ENCODE results near the gene TAGLN3. TPM values are rescaled to one million over a fixed set of nuclear protein-coding genes. Genes with fewer than 3 reads are reported as not detected.

Gene TAGLN3
- total and polyA plus RNA-seq, 2 donors (not counting 1 experiment from before 2014, with no cell fraction given), result 0.10 to 0.33 TPM

DNA sequence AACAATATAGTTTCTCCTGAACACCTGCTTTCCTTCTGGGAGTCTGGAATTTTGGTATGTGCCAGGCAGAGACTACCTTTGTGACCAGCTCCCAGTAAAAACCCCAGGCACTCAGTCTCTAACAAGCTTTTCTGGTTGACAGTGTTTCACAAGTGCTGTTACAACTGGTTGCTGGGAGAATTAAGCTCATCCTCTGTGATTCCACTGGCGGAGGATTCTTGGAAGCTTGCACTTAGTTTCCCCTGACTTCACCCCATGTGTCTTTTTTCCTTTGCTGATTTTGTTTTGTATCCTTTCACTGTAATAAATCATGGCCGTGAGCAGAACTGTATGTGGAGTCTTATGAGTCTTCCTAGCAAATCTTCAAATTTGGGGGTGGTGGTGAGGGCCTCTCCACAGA, 5.7 kb upstream of the TAGLN3 start:
- Histone ChIP-seq H3K9me3 (ENCODE audit: control insufficient read depth, insufficient read depth, low read depth, low read length) (no peaks in the 10 kb centered on the region), H3K36me3 (ENCODE audit: control insufficient read depth, insufficient read depth, low read length) (peaks cover 2% of the 10 kb centered on the region), H3K4me3 (replicated peaks in 1 of 4; ENCODE audit: control extremely low read depth in 1 of 4, insufficient read depth in 1 of 4, low read depth in 3 of 4, low read length in 4 of 4) (no peak overlapping the region), H3K4me1 (ENCODE audit: control insufficient read depth, extremely low read depth, insufficient read depth, low read length) (no peaks in the 10 kb centered on the region), H3K27ac (ENCODE audit: insufficient read depth, low read length) (no peak overlapping the region), H3K27me3 (ENCODE audit: control insufficient read depth, insufficient read depth, low read length) (no peaks in the 10 kb centered on the region), H3K4me2 (ENCODE audit: extremely low read depth, insufficient read depth, low read length) (no peak overlapping the region), H3K9ac (ENCODE audit: insufficient read depth, low read length) (no peak overlapping the region), H3K79me2 (ENCODE audit: control insufficient read depth, insufficient read depth, low read length) (no peaks in the 10 kb centered on the region), H2AFZ (ENCODE audit: low read length) (no peak overlapping the region), H4K20me1 (ENCODE audit: control insufficient read depth, extremely low read depth, insufficient read depth, low read length) (no peaks in the 10 kb centered on the region)
- no peak for TF ChIP-seq EZH2 (IDR thresholded peaks at IDR 0.05; ENCODE audit: low read length, missing control alignments)
- TF ChIP-seq, protein P1, sequence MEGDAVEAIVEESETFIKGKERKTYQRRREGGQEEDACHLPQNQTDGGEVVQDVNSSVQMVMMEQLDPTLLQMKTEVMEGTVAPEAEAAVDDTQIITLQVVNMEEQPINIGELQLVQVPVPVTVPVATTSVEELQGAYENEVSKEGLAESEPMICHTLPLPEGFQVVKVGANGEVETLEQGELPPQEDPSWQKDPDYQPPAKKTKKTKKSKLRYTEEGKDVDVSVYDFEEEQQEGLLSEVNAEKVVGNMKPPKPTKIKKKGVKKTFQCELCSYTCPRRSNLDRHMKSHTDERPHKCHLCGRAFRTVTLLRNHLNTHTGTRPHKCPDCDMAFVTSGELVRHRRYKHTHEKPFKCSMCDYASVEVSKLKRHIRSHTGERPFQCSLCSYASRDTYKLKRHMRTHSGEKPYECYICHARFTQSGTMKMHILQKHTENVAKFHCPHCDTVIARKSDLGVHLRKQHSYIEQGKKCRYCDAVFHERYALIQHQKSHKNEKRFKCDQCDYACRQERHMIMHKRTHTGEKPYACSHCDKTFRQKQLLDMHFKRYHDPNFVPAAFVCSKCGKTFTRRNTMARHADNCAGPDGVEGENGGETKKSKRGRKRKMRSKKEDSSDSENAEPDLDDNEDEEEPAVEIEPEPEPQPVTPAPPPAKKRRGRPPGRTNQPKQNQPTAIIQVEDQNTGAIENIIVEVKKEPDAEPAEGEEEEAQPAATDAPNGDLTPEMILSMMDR (conservative IDR thresholded peaks at IDR 0.05 in 1 of 2, IDR thresholded peaks at IDR 0.05 in 1 of 2; ENCODE audit: low read depth in 1 of 2, low read length in 2 of 2), result no peak
- DNase-seq (ENCODE audit: low read depth in 2 of 2), result no peak

DNA sequence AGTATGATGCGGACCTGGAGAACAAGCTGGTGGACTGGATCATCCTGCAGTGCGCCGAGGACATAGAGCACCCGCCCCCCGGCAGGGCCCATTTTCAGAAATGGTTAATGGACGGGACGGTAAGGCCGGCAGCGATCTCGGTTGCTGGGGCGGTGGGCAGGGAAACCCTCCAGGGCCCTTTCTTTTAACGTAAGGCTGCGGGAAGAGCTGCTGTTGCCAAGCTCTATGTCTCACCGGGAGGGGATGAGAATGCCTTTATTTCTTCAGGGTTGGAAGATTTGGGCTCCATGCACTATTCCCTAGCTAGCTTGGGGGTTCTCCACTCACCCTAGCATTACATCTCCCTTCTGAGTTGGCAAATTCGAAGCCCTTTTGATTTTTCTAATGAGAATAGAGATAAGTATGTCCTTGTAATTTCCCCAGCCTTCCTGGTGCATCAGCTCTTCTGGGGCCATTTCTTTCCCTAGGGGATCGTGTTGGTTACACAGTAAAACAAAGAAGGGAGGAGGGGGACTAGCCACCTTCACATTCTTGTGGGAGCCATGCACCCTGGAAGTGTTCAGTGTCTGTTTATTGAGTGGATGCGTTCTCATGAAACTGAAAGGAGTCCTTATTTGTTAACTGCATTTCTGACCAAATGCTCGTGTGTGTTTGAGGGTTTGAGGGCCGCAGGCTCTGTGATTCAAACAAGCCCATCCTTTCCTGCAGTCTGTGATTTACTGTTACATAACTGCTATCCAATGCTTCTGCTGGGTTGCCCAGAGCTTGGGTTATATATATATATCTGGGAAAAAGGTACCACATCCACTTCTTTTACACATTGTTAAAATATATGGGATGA, 982 bp downstream of the TAGLN3 start:
- no peak for TF ChIP-seq EZH2 (IDR thresholded peaks at IDR 0.05; ENCODE audit: low read length, missing control alignments)
- TF ChIP-seq, protein P1 (conservative IDR thresholded peaks at IDR 0.05 in 1 of 2, IDR thresholded peaks at IDR 0.05 in 1 of 2; ENCODE audit: low read depth in 1 of 2, low read length in 2 of 2), result no peak
- H3K27ac ChIP-seq (ENCODE audit: insufficient read depth, low read length), result no peak overlapping the region
- no peaks in the 10 kb centered on the region for H4K20me1 ChIP-seq (ENCODE audit: control insufficient read depth, extremely low read depth, insufficient read depth, low read length)
- no peaks in the 10 kb centered on the region for H3K27me3 ChIP-seq (ENCODE audit: control insufficient read depth, insufficient read depth, low read length)
- H2AFZ ChIP-seq (ENCODE audit: low read length), result peak overlapping the region; percentile 10
- H3K9me3 ChIP-seq (ENCODE audit: control insufficient read depth, insufficient read depth, low read depth, low read length), result no peaks in the 10 kb centered on the region
- no peak overlapping the region for H3K9ac ChIP-seq (ENCODE audit: insufficient read depth, low read length)
- no peaks in the 10 kb centered on the region for H3K36me3 ChIP-seq (ENCODE audit: control insufficient read depth, insufficient read depth, low read length)
- H3K4me1 ChIP-seq (ENCODE audit: control insufficient read depth, extremely low read depth, insufficient read depth, low read length), result no peaks in the 10 kb centered on the region
- peak overlapping the region; percentile 92 for H3K4me2 ChIP-seq (ENCODE audit: extremely low read depth, insufficient read depth, low read length)
- no peaks in the 10 kb centered on the region for H3K79me2 ChIP-seq (ENCODE audit: control insufficient read depth, insufficient read depth, low read length)
- peak overlapping the region; percentile 19 to 62 (median 54) for H3K4me3 ChIP-seq (replicated peaks in 1 of 4; ENCODE audit: control extremely low read depth in 1 of 4, insufficient read depth in 1 of 4, low read depth in 3 of 4, low read length in 4 of 4)
- peak in 1 of 2 donors; percentile 48 for DNase-seq (ENCODE audit: low read depth in 2 of 2)

DNA sequence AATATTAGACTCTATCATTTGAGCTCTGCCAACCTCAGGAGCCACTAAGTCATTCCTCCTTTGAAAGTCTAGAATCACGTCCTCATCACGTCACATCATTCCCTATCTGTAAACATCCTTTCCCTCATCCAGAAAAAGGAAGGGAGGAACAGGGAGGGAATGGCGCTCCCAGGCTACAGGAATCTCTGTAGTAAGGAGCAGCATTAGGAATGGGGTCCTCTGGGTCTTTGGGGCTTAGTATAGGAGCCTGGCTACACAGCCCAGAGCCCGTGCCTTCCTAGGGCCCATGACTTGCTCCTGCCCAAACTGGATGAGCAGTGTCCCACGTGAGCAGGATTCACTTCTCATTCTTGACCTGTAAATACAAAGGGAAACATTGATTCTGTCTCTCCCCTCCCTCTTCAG, 1.6 kb downstream of the TAGLN3 start:
- no peak overlapping the region for H3K4me3 ChIP-seq (replicated peaks in 1 of 4; ENCODE audit: control extremely low read depth in 1 of 4, insufficient read depth in 1 of 4, low read depth in 3 of 4, low read length in 4 of 4)
- H3K27me3 ChIP-seq (ENCODE audit: control insufficient read depth, insufficient read depth, low read length), result no peaks in the 10 kb centered on the region
- no peaks in the 10 kb centered on the region for H4K20me1 ChIP-seq (ENCODE audit: control insufficient read depth, extremely low read depth, insufficient read depth, low read length)
- H3K27ac ChIP-seq (ENCODE audit: insufficient read depth, low read length), result no peak overlapping the region
- H3K9ac ChIP-seq (ENCODE audit: insufficient read depth, low read length), result no peak overlapping the region
- no peak overlapping the region for H2AFZ ChIP-seq (ENCODE audit: low read length)
- no peaks in the 10 kb centered on the region for H3K4me1 ChIP-seq (ENCODE audit: control insufficient read depth, extremely low read depth, insufficient read depth, low read length)
- no peak for TF ChIP-seq EZH2 (IDR thresholded peaks at IDR 0.05; ENCODE audit: low read length, missing control alignments)
- TF ChIP-seq, protein P1 (conservative IDR thresholded peaks at IDR 0.05 in 1 of 2, IDR thresholded peaks at IDR 0.05 in 1 of 2; ENCODE audit: low read depth in 1 of 2, low read length in 2 of 2), result no peak
- no peaks in the 10 kb centered on the region for H3K36me3 ChIP-seq (ENCODE audit: control insufficient read depth, insufficient read depth, low read length)
- no peak for DNase-seq (ENCODE audit: low read depth in 2 of 2)
- no peak overlapping the region for H3K4me2 ChIP-seq (ENCODE audit: extremely low read depth, insufficient read depth, low read length)
- no peaks in the 10 kb centered on the region for H3K9me3 ChIP-seq (ENCODE audit: control insufficient read depth, insufficient read depth, low read depth, low read length)
- no peaks in the 10 kb centered on the region for H3K79me2 ChIP-seq (ENCODE audit: control insufficient read depth, insufficient read depth, low read length)
